Liver (tissue), 9 donors: ENCODE results near the gene CREB3L1. TPM values are rescaled to one million over a fixed set of nuclear protein-coding genes. Genes with fewer than 3 reads are reported as not detected.

ENCODE experiments used
- DNase-seq: peaks from one replicate; pipeline ENCODE4 v3.0.0-alpha.2; 2017; ENCODE audit warnings: low spot score
- H3K27ac ChIP-seq, 2 donors: one replicate each; pipeline ENCODE4 v1.7.0; 2013; ENCODE audit warnings: inconsistent platforms in 2 of 2, low read length in 2 of 2, control low read depth in 1 of 2, low read depth in 1 of 2, mild to moderate bottlenecking in 1 of 2
- H3K27me3 ChIP-seq, 4 donors: one replicate each; pipeline versions ENCODE4 v1.6.1 to v1.7.0; 2013; ENCODE audit warnings: low read length in 3 of 4, inconsistent platforms in 1 of 4, mild to moderate bottlenecking in 1 of 4, moderate library complexity in 1 of 4; ENCODE audit not compliant: control insufficient read depth in 4 of 4, insufficient read depth in 4 of 4
- H3K36me3 ChIP-seq, 4 donors: one replicate each; pipeline versions ENCODE4 v1.6.1 to v1.7.0; 2013; ENCODE audit warnings: low read length in 3 of 4, mild to moderate bottlenecking in 3 of 4, low read depth in 1 of 4, moderate library complexity in 1 of 4; ENCODE audit not compliant: control insufficient read depth in 4 of 4, insufficient read depth in 3 of 4
- H3K4me1 ChIP-seq, 4 donors: one replicate each; pipeline versions ENCODE4 v1.6.1 to v1.7.0; 2013; ENCODE audit warnings: low read length in 3 of 4, mild to moderate bottlenecking in 3 of 4, moderate library complexity in 1 of 4; ENCODE audit not compliant: control insufficient read depth in 4 of 4, insufficient read depth in 4 of 4
- H3K4me3 ChIP-seq, 3 donors: one replicate each; pipeline versions ENCODE4 v1.6.1 to v1.7.0; 2013; ENCODE audit warnings: low read length in 3 of 3, control low read depth in 1 of 3, low read depth in 1 of 3, mild to moderate bottlenecking in 1 of 3
- H3K9ac ChIP-seq, 2 donors: one replicate each; pipeline ENCODE4 v1.7.0; 2013; ENCODE audit warnings: low read length in 2 of 2, mild to moderate bottlenecking in 2 of 2, moderate library complexity in 2 of 2, control low read depth in 1 of 2, low read depth in 1 of 2
- H3K9me3 ChIP-seq, 4 donors: one replicate each; pipeline versions ENCODE4 v1.6.1 to v1.7.0; 2013; ENCODE audit warnings: low read length in 3 of 4; ENCODE audit not compliant: control insufficient read depth in 4 of 4
- EGR1 ChIP-seq, 2 donors: IDR thresholded peaks; 2 replicates each; pipeline ENCODE4 v1.6.1; 2016 to 2018; ENCODE audit warnings: antibody characterized with exemption in 2 of 2, low read depth in 2 of 2
- FOXA1 ChIP-seq: IDR thresholded peaks from 2 replicates; pipeline ENCODE4 v1.6.1; 2016; ENCODE audit warnings: antibody characterized with exemption
- FOXA2 ChIP-seq: IDR thresholded peaks from 2 replicates; pipeline ENCODE4 v1.6.1; 2016; ENCODE audit warnings: antibody characterized with exemption
- GABPA ChIP-seq, 2 donors: IDR thresholded peaks in 1 of 2; conservative IDR thresholded peaks in 1 of 2; 2 replicates each; pipeline ENCODE4 v1.6.1; 2016; ENCODE audit warnings: antibody characterized with exemption in 2 of 2, mild to moderate bottlenecking in 1 of 2, moderate library complexity in 1 of 2
- HNF4A ChIP-seq, 2 donors: conservative IDR thresholded peaks; 2 replicates each; pipeline ENCODE4 v1.6.1; 2016; ENCODE audit warnings: antibody characterized with exemption in 2 of 2, mild to moderate bottlenecking in 2 of 2
- HNF4G ChIP-seq: IDR thresholded peaks from 2 replicates; pipeline ENCODE4 v1.6.1; 2016; ENCODE audit warnings: antibody characterized with exemption
- JUND ChIP-seq, 2 donors: IDR thresholded peaks; 2 replicates each; pipeline ENCODE4 v1.6.1; 2016; ENCODE audit warnings: antibody characterized with exemption in 2 of 2
- NR2F2 ChIP-seq: IDR thresholded peaks from 2 replicates; pipeline ENCODE4 v1.6.1; 2016; ENCODE audit warnings: antibody characterized with exemption
- RAD21 ChIP-seq, 2 donors: IDR thresholded peaks; 2 replicates each; pipeline ENCODE4 v1.6.1; 2016; ENCODE audit warnings: antibody characterized with exemption in 2 of 2, mild to moderate bottlenecking in 2 of 2
- RXRA ChIP-seq, 2 donors: IDR thresholded peaks; 2 replicates each; pipeline ENCODE4 v1.6.1; 2017 to 2018; ENCODE audit warnings: antibody characterized with exemption in 2 of 2, mild to moderate bottlenecking in 1 of 2
- SP1 ChIP-seq: IDR thresholded peaks from 2 replicates; pipeline ENCODE4 v1.6.1; 2018; ENCODE audit warnings: antibody characterized with exemption, mild to moderate bottlenecking
- TAF1 ChIP-seq: conservative IDR thresholded peaks from 2 replicates; pipeline ENCODE4 v1.6.1; 2016; ENCODE audit warnings: antibody characterized with exemption, mild to moderate bottlenecking
- YY1 ChIP-seq: IDR thresholded peaks from 2 replicates; pipeline ENCODE4 v1.6.1; 2016; ENCODE audit warnings: antibody characterized with exemption, mild to moderate bottlenecking
- WGBS: extraction: QIAGEN DNeasy Blood & Tissue Kit; methylation state at CpG from one replicate; pipeline ENCODE4 v1.1.7; 2013; 5-methylcytosine and 5-hydroxymethylcytosine counted together
- polyA plus RNA-seq, 2 donors: library from polyadenylated mRNA; stranded (reverse) in 1 of 2; unstranded in 1 of 2; fragments of 200-250 nt in 1 of 2; fragments of >200 nt in 1 of 2; fragmentation: Nextera tagmentation in 1 of 2; extraction: Ambion mirVana in 1 of 2; gene quantifications; one replicate each; pipeline versions ENCODE4 v1.2.1 to v1.2.3, GENCODE V29; 2013 to 2015
- total RNA-seq, 2 donors: library from RNA; depleted of rRNA; stranded (reverse); fragments of >200 nt; gene quantifications; one replicate each; pipeline ENCODE4 v1.2.3, GENCODE V29; 2014
- TF ChIP-seq, protein P1 (sequence below): IDR thresholded peaks from 2 replicates; pipeline ENCODE4 v1.6.1; 2016; ENCODE audit warnings: antibody characterized with exemption, mild to moderate bottlenecking
- TF ChIP-seq, protein P2 (sequence below): fragments of 150-350 bp; IDR thresholded peaks from 2 replicates; pipeline ENCODE4 v1.5.1; 2017; ENCODE audit warnings: improper control_type of control experiment, low read depth, low read length; ENCODE audit not compliant: missing input control
- TF ChIP-seq, protein P3 (sequence below): IDR thresholded peaks from 2 replicates; pipeline ENCODE4 v1.6.1; 2016; ENCODE audit warnings: antibody characterized with exemption
- TF ChIP-seq, protein P4 (sequence below): IDR thresholded peaks from 2 replicates; pipeline ENCODE4 v1.6.1; 2016; ENCODE audit warnings: antibody characterized with exemption
- TF ChIP-seq, protein P5 (sequence below): IDR thresholded peaks from 2 replicates; pipeline ENCODE4 v1.6.1; 2016; ENCODE audit warnings: antibody characterized with exemption
- donor health status: healthy.
- donor health status: healthy.
- donor health status: healthy.
- donor health status: healthy.
- donor health status: healthy.

Gene CREB3L1
- total and polyA plus RNA-seq, 4 donors, result 0.14 to 1.3 (median 0.33) TPM

DNA sequence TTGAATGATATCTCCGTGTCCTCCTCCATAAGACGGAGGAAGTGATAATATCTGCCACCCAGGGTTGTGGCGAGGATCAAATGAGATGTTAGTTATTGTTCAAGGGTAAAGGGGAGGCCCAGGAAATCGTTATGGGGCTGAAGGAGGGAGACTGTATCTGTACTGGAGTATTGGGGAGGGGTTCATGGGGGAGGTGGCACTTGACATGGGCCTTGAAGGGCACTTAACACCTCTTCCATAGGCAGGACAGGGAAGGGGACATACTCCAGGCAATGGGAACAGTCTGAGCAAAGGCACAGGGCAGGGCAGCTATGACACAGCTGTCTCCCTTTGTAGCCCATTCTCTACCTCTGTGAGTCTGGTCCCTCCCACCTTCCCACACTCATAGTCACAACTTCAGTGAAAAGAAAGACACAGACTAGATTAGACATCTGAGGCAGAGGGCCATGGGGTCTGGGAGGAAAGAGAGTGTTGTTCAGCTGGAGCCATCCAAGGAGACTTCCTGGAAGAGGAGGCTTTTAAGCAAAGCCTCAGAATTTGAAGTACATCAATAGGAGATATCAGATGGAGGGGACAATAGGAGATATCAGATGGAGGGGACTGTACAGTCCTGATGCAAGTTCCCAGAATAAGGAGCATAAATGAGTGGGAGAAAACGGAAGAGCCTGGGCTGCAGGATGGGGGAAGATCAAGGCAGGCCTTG is 54.0 kb downstream of the CREB3L1 start:
- Histone ChIP-seq H3K27me3 (peaks cover 2 to 25% (median 3%) of the 10 kb centered on the region in 4 donors), H3K4me1 (peaks cover 3 to 15% (median 7%) of the 10 kb centered on the region in 4 donors), H3K9ac (no peak overlapping the region), H3K27ac (no peak overlapping the region), H3K4me3 (no peak overlapping the region), H3K9me3 (no peaks in the 10 kb centered on the region), H3K36me3 (no peaks in the 10 kb centered on the region)
- DNase-seq, result no peak
- 65% methylated on average over 5 of the region's 5 CpGs for WGBS
- no peak for TF ChIP-seq SP1
- TF ChIP-seq GABPA (IDR thresholded peaks at IDR 0.05 in 1 of 2, conservative IDR thresholded peaks at IDR 0.05 in 1 of 2), result no peak
- TF ChIP-seq, protein P1, sequence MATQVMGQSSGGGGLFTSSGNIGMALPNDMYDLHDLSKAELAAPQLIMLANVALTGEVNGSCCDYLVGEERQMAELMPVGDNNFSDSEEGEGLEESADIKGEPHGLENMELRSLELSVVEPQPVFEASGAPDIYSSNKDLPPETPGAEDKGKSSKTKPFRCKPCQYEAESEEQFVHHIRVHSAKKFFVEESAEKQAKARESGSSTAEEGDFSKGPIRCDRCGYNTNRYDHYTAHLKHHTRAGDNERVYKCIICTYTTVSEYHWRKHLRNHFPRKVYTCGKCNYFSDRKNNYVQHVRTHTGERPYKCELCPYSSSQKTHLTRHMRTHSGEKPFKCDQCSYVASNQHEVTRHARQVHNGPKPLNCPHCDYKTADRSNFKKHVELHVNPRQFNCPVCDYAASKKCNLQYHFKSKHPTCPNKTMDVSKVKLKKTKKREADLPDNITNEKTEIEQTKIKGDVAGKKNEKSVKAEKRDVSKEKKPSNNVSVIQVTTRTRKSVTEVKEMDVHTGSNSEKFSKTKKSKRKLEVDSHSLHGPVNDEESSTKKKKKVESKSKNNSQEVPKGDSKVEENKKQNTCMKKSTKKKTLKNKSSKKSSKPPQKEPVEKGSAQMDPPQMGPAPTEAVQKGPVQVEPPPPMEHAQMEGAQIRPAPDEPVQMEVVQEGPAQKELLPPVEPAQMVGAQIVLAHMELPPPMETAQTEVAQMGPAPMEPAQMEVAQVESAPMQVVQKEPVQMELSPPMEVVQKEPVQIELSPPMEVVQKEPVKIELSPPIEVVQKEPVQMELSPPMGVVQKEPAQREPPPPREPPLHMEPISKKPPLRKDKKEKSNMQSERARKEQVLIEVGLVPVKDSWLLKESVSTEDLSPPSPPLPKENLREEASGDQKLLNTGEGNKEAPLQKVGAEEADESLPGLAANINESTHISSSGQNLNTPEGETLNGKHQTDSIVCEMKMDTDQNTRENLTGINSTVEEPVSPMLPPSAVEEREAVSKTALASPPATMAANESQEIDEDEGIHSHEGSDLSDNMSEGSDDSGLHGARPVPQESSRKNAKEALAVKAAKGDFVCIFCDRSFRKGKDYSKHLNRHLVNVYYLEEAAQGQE, result no peak
- TF ChIP-seq, protein P2, sequence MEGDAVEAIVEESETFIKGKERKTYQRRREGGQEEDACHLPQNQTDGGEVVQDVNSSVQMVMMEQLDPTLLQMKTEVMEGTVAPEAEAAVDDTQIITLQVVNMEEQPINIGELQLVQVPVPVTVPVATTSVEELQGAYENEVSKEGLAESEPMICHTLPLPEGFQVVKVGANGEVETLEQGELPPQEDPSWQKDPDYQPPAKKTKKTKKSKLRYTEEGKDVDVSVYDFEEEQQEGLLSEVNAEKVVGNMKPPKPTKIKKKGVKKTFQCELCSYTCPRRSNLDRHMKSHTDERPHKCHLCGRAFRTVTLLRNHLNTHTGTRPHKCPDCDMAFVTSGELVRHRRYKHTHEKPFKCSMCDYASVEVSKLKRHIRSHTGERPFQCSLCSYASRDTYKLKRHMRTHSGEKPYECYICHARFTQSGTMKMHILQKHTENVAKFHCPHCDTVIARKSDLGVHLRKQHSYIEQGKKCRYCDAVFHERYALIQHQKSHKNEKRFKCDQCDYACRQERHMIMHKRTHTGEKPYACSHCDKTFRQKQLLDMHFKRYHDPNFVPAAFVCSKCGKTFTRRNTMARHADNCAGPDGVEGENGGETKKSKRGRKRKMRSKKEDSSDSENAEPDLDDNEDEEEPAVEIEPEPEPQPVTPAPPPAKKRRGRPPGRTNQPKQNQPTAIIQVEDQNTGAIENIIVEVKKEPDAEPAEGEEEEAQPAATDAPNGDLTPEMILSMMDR, result no peak
- TF ChIP-seq, protein P3, sequence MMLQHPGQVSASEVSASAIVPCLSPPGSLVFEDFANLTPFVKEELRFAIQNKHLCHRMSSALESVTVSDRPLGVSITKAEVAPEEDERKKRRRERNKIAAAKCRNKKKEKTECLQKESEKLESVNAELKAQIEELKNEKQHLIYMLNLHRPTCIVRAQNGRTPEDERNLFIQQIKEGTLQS, result no peak
- no peak for TF ChIP-seq TAF1
- TF ChIP-seq HNF4G, result no peak
- TF ChIP-seq, protein P4, sequence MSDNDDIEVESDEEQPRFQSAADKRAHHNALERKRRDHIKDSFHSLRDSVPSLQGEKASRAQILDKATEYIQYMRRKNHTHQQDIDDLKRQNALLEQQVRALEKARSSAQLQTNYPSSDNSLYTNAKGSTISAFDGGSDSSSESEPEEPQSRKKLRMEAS, result no peak
- TF ChIP-seq RXRA (IDR thresholded peaks at IDR 0.05), result no peak
- no peak for TF ChIP-seq NR2F2
- TF ChIP-seq FOXA1, result no peak
- no peak for TF ChIP-seq HNF4A (conservative IDR thresholded peaks at IDR 0.05)
- TF ChIP-seq JUND (IDR thresholded peaks at IDR 0.05), result no peak
- TF ChIP-seq YY1, result no peak
- TF ChIP-seq, protein P5, sequence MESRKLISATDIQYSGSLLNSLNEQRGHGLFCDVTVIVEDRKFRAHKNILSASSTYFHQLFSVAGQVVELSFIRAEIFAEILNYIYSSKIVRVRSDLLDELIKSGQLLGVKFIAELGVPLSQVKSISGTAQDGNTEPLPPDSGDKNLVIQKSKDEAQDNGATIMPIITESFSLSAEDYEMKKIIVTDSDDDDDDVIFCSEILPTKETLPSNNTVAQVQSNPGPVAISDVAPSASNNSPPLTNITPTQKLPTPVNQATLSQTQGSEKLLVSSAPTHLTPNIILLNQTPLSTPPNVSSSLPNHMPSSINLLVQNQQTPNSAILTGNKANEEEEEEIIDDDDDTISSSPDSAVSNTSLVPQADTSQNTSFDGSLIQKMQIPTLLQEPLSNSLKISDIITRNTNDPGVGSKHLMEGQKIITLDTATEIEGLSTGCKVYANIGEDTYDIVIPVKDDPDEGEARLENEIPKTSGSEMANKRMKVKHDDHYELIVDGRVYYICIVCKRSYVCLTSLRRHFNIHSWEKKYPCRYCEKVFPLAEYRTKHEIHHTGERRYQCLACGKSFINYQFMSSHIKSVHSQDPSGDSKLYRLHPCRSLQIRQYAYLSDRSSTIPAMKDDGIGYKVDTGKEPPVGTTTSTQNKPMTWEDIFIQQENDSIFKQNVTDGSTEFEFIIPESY, result no peak
- TF ChIP-seq EGR1 (IDR thresholded peaks at IDR 0.05; ENCODE audit: low read depth in 2 of 2), result no peak
- no peak for TF ChIP-seq RAD21 (IDR thresholded peaks at IDR 0.05)
- no peak for TF ChIP-seq FOXA2
